Fibroblast of lung (primary cell): Measurements from ENCODE around the gene G6PC2. TPM values are rescaled to one million over a fixed set of nuclear protein-coding genes. Genes with fewer than 3 reads are reported as not detected.

Experiments used
- DNase-seq, 2 donors: peaks; one replicate each; pipeline versions ENCODE4 v3.0.0 to v3.0.0-alpha.2; 2010; ENCODE audit warnings: low read depth in 2 of 2
- H2AFZ ChIP-seq: 2 replicates; pipeline ENCODE4 v1.5.1; 2012; ENCODE audit warnings: low read length, control low read depth, inconsistent platforms
- H3K27ac ChIP-seq: 2 replicates; pipeline ENCODE4 v1.5.1; 2011; ENCODE audit warnings: low read length, control low read depth; ENCODE audit not compliant: insufficient read depth
- H3K27me3 ChIP-seq: 2 replicates; pipeline ENCODE4 v1.5.1; 2011; ENCODE audit warnings: mild to moderate bottlenecking, low read length; ENCODE audit not compliant: control insufficient read depth, insufficient read depth
- H3K36me3 ChIP-seq: 2 replicates; pipeline ENCODE4 v1.5.1; 2011; ENCODE audit warnings: low read length; ENCODE audit not compliant: control insufficient read depth, insufficient read depth
- H3K4me1 ChIP-seq: 2 replicates; pipeline ENCODE4 v1.5.1; 2011; ENCODE audit warnings: low read length; ENCODE audit not compliant: control insufficient read depth, insufficient read depth; ENCODE audit errors: extremely low read depth
- H3K4me2 ChIP-seq: 2 replicates; pipeline ENCODE4 v1.5.1; 2011; ENCODE audit warnings: low read length, control low read depth; ENCODE audit not compliant: insufficient read depth; ENCODE audit errors: extremely low read depth
- H3K4me3 ChIP-seq, 4 experiments: fragments of 200-600 bp in 1 of 4; sonication (generic) in 1 of 4; replicated peaks in 1 of 4; 2 replicates each; pipeline ENCODE4 v1.5.1; 2011 to 2016; ENCODE audit warnings: low read length in 4 of 4, low read depth in 3 of 4, mild to moderate bottlenecking in 3 of 4, control low read depth in 2 of 4, inconsistent platforms in 1 of 4, mixed read lengths in 1 of 4; ENCODE audit not compliant: insufficient read depth in 1 of 4; ENCODE audit errors: control extremely low read depth in 1 of 4
- H3K79me2 ChIP-seq: 2 replicates; pipeline ENCODE4 v1.5.1; 2012; ENCODE audit warnings: mild to moderate bottlenecking, low read length, inconsistent platforms; ENCODE audit not compliant: control insufficient read depth, insufficient read depth
- H3K9ac ChIP-seq: 2 replicates; pipeline ENCODE4 v1.5.1; 2011; ENCODE audit warnings: mild to moderate bottlenecking, low read length, control low read depth; ENCODE audit not compliant: insufficient read depth
- H3K9me3 ChIP-seq: 2 replicates; pipeline ENCODE4 v1.5.1; 2012; ENCODE audit warnings: low read depth, low read length; ENCODE audit not compliant: control insufficient read depth, insufficient read depth
- H4K20me1 ChIP-seq: 2 replicates; pipeline ENCODE4 v1.5.1; 2011; ENCODE audit warnings: low read length; ENCODE audit not compliant: control insufficient read depth, insufficient read depth; ENCODE audit errors: extremely low read depth
- EZH2 ChIP-seq: IDR thresholded peaks from 2 replicates; pipeline ENCODE4 v1.5.1; 2012; ENCODE audit warnings: low read length, control low read depth, mild to moderate bottlenecking; ENCODE audit errors: missing control alignments
- polyA plus RNA-seq, 2 donors: library from polyadenylated mRNA; depleted of rRNA in 1 of 2; stranded (reverse) in 1 of 2; unstranded in 1 of 2; fragments of >200 nt; gene quantifications; 2 replicates each; pipeline ENCODE4 v1.2.1, GENCODE V29; 2011 to 2012; ENCODE audit warnings: missing spikeins in 1 of 2
- total RNA-seq: library from RNA; depleted of rRNA; stranded (reverse); fragments of >200 nt; gene quantifications from 2 replicates; pipeline ENCODE4 v1.2.1, GENCODE V29; 2014
- TF ChIP-seq, protein P1 (sequence below), 2 donors: IDR thresholded peaks in 1 of 2; conservative IDR thresholded peaks in 1 of 2; 1 replicate in 1 of 2; 2 replicates in 1 of 2; pipeline ENCODE4 v1.5.1; 2011 to 2012; ENCODE audit warnings: low read length in 2 of 2, control low read depth in 1 of 2, inconsistent platforms in 1 of 2, low read depth in 1 of 2, mild to moderate bottlenecking in 1 of 2

The G6PC2 gene
- total and polyA plus RNA-seq, 2 donors (not counting 1 experiment from before 2014, with no cell fraction given): not detected

DNA sequence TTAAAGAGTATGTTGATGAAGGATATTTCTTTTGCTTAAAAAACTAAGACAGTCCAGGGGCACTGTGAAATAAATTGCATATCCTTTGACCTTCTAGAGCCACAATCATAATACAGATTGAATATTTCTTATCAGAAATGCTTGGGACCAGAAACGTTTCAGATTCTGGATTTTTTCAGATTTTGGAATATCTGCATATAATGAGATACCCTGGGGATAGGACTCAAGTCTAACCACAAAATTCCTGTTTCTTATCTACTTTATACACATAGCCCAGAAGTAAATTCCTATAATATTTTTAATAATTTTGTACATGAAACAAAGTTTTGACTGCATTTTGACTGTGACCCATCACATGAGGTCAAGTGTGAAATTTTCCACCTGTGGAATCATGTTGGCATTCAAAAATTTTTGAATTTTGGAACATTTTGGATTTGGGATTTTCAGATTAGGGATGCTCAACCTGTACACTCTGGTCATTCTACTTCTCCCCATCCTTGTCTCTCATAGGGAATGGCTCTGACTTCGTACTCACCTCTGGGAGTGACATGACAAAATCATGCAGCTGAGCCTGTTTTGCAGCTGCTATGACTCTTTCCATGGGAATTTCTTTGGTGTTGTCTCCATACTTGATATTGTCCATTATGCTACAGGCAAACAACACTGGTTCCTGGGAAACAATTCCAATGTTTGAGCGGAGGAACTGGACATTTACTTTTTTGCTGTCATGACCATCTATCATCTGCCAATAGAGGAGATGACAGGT is 25.7 kb downstream of the G6PC2 start:
- no peaks in the 10 kb centered on the region for H3K9me3 ChIP-seq
- no peaks in the 10 kb centered on the region for H3K27me3 ChIP-seq
- no peak overlapping the region for H3K4me2 ChIP-seq
- no peaks in the 10 kb centered on the region for H3K79me2 ChIP-seq
- H2AFZ ChIP-seq: no peak overlapping the region
- DNase-seq: peak in 1 of 2 donors; percentile 10
- H3K9ac ChIP-seq: no peak overlapping the region
- no peak overlapping the region for H3K4me3 ChIP-seq
- H3K27ac ChIP-seq: no peak overlapping the region
- H3K4me1 ChIP-seq: no peaks in the 10 kb centered on the region
- no peaks in the 10 kb centered on the region for H3K36me3 ChIP-seq
- H4K20me1 ChIP-seq: no peaks in the 10 kb centered on the region
- TF ChIP-seq EZH2: no peak
- TF ChIP-seq, protein P1, sequence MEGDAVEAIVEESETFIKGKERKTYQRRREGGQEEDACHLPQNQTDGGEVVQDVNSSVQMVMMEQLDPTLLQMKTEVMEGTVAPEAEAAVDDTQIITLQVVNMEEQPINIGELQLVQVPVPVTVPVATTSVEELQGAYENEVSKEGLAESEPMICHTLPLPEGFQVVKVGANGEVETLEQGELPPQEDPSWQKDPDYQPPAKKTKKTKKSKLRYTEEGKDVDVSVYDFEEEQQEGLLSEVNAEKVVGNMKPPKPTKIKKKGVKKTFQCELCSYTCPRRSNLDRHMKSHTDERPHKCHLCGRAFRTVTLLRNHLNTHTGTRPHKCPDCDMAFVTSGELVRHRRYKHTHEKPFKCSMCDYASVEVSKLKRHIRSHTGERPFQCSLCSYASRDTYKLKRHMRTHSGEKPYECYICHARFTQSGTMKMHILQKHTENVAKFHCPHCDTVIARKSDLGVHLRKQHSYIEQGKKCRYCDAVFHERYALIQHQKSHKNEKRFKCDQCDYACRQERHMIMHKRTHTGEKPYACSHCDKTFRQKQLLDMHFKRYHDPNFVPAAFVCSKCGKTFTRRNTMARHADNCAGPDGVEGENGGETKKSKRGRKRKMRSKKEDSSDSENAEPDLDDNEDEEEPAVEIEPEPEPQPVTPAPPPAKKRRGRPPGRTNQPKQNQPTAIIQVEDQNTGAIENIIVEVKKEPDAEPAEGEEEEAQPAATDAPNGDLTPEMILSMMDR (conservative IDR thresholded peaks at IDR 0.05 in 1 of 2, IDR thresholded peaks at IDR 0.05 in 1 of 2; ENCODE audit: low read depth in 1 of 2, low read length in 2 of 2): no peak

DNA sequence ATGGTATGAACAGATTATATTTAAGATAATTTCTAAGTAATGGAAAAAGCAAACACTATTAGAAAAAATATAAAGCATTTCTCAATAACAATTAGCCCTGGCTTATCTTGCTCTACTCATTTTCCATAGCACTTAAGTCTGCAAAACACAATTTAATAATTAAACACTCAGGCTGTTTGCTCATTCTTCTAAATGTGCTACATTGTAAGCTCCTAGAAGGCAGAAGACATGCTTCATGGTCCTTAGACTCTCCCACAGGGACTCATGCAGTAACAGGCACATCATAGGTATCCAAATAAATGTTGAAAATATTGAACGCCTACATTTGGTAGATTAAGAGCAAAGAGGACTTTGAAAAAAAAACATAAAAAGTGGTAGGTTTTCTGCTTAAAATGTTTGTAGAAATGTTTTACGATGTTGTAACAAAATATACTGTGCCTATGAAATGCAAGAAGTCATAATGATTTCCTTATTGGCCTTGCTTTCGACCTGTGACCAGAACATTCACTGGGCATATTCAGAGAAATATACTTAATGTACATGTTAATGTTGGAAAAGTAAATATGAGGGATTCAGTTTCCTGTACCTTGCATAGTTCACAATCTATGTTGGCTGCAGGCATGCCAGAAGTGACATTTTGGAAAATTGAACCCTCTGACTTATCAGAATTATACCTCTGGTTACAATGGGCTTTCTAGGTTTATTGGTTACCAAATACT is 27.2 kb downstream of the G6PC2 start:
- Histone ChIP-seq H2AFZ (no peak overlapping the region), H3K4me3 (no peak overlapping the region), H3K36me3 (no peaks in the 10 kb centered on the region), H3K79me2 (no peaks in the 10 kb centered on the region), H3K9me3 (no peaks in the 10 kb centered on the region), H3K9ac (no peak overlapping the region), H4K20me1 (no peaks in the 10 kb centered on the region), H3K4me2 (no peak overlapping the region), H3K4me1 (no peaks in the 10 kb centered on the region), H3K27ac (no peak overlapping the region), H3K27me3 (no peaks in the 10 kb centered on the region)
- DNase-seq: no peak
- TF ChIP-seq EZH2: no peak
- TF ChIP-seq, protein P1 (conservative IDR thresholded peaks at IDR 0.05 in 1 of 2, IDR thresholded peaks at IDR 0.05 in 1 of 2; ENCODE audit: low read depth in 1 of 2, low read length in 2 of 2): no peak

DNA sequence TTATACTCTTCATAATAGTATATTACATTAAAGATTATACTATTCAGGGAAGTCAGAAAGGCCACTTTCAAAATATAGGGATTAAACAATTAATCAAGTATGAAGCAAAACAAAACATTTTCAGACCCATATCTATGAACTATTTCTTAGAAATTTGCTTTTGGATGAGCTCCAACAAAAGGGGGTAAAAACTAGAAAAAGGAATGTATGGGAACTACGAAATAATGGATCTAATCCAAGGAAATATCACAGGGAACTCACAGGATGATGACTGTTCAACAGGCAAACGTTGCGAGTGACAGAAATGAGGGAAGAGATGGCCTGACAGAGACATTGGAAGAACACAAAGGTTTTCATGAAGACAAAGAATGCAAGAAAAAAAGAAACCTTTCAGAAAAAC is 27.9 kb downstream of the G6PC2 start:
- TF ChIP-seq EZH2: no peak
- TF ChIP-seq, protein P1 (conservative IDR thresholded peaks at IDR 0.05 in 1 of 2, IDR thresholded peaks at IDR 0.05 in 1 of 2; ENCODE audit: low read depth in 1 of 2, low read length in 2 of 2): no peak
- H2AFZ ChIP-seq: no peak overlapping the region
- H3K27me3 ChIP-seq: no peaks in the 10 kb centered on the region
- DNase-seq: peak in 1 of 2 donors; percentile 18
- no peaks in the 10 kb centered on the region for H3K79me2 ChIP-seq
- no peak overlapping the region for H3K4me2 ChIP-seq
- no peak overlapping the region for H3K4me3 ChIP-seq
- H3K9me3 ChIP-seq: no peaks in the 10 kb centered on the region
- no peaks in the 10 kb centered on the region for H4K20me1 ChIP-seq
- H3K4me1 ChIP-seq: no peaks in the 10 kb centered on the region
- H3K9ac ChIP-seq: no peak overlapping the region
- H3K27ac ChIP-seq: no peak overlapping the region
- H3K36me3 ChIP-seq: no peaks in the 10 kb centered on the region
